ENCODE results near the gene BRIP1.
"Not testable (repeated sequence)": the region's sequence is repeated elsewhere in the genome, so short reads cannot be mapped to it uniquely, and the experiment has no call there.

The BRIP1 gene

DNA sequence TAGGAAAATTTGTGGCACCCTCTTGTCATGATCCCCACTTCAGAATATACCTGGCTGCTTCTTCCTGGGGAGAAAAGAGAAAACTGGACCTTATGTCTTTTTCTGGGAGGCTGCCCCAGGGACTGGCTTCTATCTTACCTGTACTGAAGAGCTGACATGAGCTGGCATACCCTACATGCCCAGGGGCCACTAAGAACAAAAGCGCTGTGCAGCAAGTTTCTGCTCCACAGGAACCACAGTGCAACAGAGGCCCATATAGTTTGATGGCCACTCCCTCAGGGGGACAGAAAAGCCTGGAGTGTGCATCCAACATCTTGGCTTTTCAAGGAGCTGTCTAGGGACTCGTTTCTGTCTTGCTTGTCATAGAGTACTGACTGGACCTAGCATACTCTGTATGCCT, 175.6 kb downstream of the BRIP1 start:
- no peak for DNase-seq

GRCh38 chr17:61686113-61686512, 177.2 kb downstream of the BRIP1 start:
- no peak for DNase-seq

- DNase-seq = no peak
Observed at GRCh38 chr17:61684818-61685217, 178.5 kb downstream of the BRIP1 start.

DNA sequence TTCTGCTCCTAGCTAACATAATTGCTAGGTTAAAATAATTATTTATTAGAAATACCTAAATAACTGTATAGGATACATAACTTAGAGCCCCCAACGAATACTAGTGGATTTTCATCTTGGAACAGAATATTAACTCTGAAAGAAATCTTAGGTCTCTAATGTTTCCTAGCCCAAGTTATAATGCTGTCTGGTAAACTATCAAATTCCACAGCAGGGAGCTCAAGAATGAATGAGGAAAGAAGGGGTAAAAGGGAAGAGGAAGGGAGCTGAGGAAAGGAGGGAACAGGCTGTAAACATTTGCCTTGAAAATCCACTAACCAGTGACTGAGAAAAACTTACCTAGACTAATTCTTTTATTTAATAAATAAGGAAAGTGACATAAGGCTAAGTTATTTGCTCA, 179.2 kb downstream of the BRIP1 start:
- no peak for DNase-seq

DNA sequence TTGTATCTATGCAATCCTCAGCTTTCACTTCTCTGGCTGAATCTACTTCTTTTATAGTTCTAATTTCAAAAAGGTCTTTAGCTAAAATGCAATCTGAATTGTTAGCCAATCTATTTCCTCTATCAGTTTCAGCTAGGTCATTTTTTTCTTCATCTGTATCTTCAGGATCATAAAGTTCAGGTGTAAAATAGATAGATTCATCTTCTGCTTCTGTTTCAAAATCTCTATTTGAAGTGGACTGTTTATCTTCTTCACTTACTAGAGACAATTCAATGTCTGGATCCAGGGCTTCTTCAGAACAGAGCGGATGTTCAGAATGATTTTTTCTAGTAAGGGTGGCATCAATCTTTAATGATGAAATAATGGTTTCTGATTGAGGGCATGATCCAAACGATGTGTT, 179.9 kb downstream of the BRIP1 start:
- no peak for DNase-seq

GRCh38 chr17:61680921-61681320, 182.4 kb downstream of the BRIP1 start:
- no peak for DNase-seq

DNA sequence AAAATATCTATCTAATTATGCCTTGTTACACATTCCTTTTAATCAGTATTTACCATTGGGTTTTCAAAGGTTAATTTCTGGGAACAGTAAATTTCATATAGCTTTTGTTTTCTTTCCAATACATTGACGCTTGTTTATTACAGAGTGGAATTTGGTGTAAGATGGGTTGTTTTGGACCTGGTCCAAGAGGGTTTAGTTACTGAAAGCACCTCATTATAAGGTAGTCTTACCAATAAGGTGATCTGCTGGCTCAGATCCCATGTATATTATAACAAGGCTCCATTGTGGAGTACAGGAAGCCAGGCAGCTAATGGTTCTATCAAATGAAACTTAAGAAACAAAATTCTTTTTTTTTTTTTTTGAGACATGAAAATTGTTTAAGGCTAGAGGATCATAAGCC, 185.0 kb downstream of the BRIP1 start:
- no peak for DNase-seq

GRCh38 chr17:61677150-61677811, 186.0 kb downstream of the BRIP1 start:
- not testable (repeated sequence) for DNase-seq

GRCh38 chr17:61676522-61676921, 186.8 kb downstream of the BRIP1 start:
- DNase-seq = not testable (repeated sequence)

DNA sequence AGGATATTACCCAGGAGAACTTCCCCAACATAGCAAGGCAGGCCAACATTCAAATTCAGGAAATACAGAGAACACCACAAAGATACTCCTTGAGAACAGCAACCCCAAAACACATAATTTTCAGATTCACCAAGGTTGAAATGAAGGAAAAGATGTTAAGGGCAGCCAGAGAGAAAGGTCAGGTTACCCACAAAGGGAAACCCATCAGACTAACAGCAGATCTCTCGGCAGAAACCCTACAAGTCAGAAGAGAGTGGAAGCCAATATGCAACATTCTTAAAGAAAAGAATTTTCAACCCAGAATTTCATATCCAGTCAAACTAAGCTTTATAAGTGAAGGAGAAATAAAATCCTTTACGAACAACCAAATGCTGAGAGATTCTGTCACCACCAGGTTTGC, 188.7 kb downstream of the BRIP1 start:
- not testable (repeated sequence) for DNase-seq

GRCh38 chr17:61673019-61673897, 190.1 kb downstream of the BRIP1 start:
- not testable (repeated sequence) for DNase-seq

DNA sequence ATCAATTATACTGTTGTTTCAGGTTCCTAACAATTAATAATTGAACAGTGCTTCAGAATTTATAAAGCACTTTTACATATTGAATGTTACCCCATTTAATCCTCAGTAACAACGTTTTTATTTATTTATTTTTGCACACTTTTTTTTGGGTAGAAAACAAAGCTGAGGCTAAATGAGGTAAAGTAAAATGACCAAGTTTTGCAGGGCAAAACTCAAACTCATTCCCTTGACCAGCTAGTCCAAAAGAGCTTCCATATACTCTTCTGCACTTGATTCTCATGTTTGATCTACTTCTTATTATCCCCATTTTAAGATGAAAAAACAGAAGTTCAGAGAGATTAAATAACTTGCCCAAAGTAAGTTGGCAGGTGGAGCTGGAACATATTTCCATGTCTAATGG, 191.2 kb downstream of the BRIP1 start:
- DNase-seq = no peak

- no peak for DNase-seq
Observed at GRCh38 chr17:61670691-61671090, 192.6 kb downstream of the BRIP1 start.

DNA sequence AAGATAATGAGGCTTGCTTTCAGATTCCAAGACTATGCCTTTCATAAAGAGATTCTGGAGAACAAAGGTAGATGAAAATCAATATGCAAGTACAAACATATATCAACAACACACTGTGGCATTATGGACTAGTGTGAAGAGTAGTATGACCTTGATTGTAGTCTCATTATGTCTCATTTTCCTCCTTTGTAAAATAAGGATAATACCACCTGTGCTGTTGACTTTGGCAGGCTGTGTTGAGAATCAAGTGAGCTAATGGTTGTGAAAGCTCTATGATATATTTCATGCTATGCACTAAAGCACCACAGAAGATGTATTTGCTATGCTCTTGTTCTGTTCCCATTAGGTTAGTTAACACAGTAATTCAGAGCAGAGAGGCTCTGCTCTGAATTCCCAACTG, 193.8 kb downstream of the BRIP1 start:
- DNase-seq = no peak

DNA sequence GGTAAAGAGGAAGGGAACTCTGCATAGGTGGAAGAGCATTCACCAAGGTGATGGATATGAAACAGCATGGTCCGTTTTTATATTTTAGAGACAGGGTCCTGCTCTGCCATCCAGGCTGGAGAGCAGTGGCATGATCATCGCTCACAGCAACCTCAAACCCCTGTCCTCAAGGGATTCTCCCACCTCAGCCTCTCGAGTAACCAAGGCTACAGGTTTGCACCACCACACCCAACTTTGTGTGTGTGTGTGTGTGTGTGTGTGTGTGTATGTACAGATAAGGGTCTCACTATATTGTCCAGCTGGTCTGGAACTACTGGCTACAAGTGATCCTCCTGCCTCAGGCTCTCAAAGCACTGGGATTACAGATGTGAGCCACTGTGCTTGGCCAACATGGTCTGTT, 194.8 kb downstream of the BRIP1 start:
- no peak for DNase-seq

- not testable (repeated sequence) for DNase-seq
Observed at GRCh38 chr17:61666406-61667088, 196.8 kb downstream of the BRIP1 start.

- DNase-seq = no peak
Observed at GRCh38 chr17:61663310-61663709, 200.0 kb downstream of the BRIP1 start.

GRCh38 chr17:61662741-61663140, 200.6 kb downstream of the BRIP1 start:
- DNase-seq = no peak

- no peak for DNase-seq
Observed at GRCh38 chr17:61662186-61662585, 201.1 kb downstream of the BRIP1 start.

DNA sequence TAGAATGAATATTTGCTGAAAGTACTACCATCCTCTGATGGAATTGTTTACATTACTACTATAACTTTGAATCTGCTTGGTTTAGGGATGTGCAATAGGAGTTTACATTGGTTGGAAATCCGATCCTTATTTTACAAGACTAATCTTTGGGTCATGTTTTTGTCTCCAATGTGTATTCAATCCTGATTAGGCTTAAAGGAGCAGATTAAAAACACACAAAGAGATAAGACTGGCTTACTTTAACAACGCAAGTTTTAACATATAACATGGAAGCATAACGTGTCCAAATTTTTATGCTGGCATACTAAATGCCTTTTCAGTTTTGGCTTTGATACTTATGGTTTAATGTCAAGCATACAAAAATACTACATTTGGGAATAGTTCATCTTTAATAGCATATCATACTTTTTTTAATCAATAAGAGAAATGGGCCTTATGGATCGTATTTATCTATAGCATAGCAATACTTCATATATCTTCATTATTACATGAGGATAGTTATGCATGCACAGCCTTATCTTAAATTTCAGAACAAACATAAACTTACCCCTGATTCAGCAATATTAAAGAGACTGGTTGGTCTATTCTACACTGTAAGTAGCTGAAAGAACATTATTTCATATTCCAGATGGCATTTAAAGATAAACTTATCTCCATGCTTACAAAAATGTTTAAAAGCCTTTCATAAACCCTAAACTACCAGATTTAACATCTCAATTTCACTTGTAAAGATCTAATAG, 202.4 kb downstream of the BRIP1 start:
- DNase-seq = no peak

DNA sequence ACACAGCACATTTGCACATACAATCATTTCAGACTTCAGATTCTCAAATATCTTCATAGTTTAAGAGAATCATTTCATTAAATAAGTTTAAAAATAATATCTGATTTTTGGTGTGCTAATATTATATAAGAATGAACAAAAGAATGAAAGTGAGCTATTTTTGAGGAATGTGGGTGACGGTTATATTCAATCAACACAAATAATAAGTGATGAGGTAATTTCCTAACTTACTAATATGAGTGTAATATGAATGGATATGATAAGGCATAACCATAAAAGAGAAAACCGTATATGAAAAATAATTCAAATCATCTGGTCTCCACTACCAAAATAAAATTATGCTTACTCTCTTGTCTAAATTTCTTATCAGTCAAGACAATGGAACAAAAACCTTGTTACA, 203.9 kb downstream of the BRIP1 start:
- no peak for DNase-seq

GRCh38 chr17:61658183-61658582, 205.1 kb downstream of the BRIP1 start:
- DNase-seq = no peak

DNA sequence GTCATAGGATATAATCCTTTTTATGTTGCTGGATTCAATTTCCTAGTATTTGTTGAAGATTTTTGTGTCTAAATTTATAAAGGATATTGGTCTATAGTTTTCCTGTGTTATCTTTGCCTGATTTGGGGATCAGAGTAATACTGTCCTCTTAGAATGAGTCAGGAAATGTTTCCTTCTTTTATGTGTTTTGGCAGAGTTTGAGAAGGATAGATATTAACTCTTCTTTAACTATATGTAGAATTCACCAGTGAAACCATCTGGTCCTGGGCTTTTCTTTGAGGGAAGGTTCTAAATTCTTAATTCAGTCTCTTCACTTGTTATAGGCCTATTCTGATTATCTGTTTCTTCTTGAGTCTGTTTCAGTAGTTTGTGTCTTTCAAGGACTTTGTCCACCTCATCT, 206.0 kb downstream of the BRIP1 start:
- no peak for DNase-seq
